Hepatocyte (in vitro differentiated cells): ENCODE data around the gene PPP5C. TPM values are rescaled to one million over a fixed set of nuclear protein-coding genes. Genes with fewer than 3 reads are reported as not detected.
A peak's percentile ranks its signal among the peaks of the same experiment; 100 is the strongest.

Source experiments
- DNase-seq: peaks from one replicate; pipeline ENCODE4 v3.0.0-alpha.2; 2016; ENCODE audit warnings: low spot score
- H2AFZ ChIP-seq: fragments of 200-600 bp; sonication (generic); 2 replicates; pipeline ENCODE4 v1.6.0; 2016; ENCODE audit warnings: antibody characterized with exemption, mild to moderate bottlenecking
- H3K27ac ChIP-seq: fragments of 200-600 bp; sonication (generic); 2 replicates; pipeline ENCODE4 v1.5.1; 2016; ENCODE audit warnings: mild to moderate bottlenecking
- H3K27me3 ChIP-seq: fragments of 200-600 bp; sonication (generic); 2 replicates; pipeline ENCODE4 v1.6.1; 2016
- H3K36me3 ChIP-seq: fragments of 200-600 bp; sonication (generic); replicated peaks from 2 replicates; pipeline ENCODE4 v1.5.1; 2016; ENCODE audit warnings: low read depth; ENCODE audit not compliant: insufficient read depth
- H3K4me1 ChIP-seq: fragments of 200-600 bp; sonication (generic); 2 replicates; pipeline ENCODE4 v1.5.1; 2016; ENCODE audit warnings: mild to moderate bottlenecking, moderate library complexity; ENCODE audit not compliant: insufficient read depth
- H3K4me2 ChIP-seq: fragments of 200-600 bp; sonication (generic); 2 replicates; pipeline ENCODE4 v1.6.0; 2016
- H3K4me3 ChIP-seq: fragments of 200-600 bp; sonication (generic); 2 replicates; pipeline ENCODE4 v1.5.1; 2016; ENCODE audit warnings: mild to moderate bottlenecking
- H3K79me2 ChIP-seq: fragments of 200-600 bp; sonication (generic); 2 replicates; pipeline ENCODE4 v1.6.0; 2017; ENCODE audit warnings: mild to moderate bottlenecking
- H3K9me2 ChIP-seq: fragments of 200-600 bp; sonication (generic); replicated peaks from 2 replicates; pipeline ENCODE4 v1.6.0; 2017; ENCODE audit warnings: mild to moderate bottlenecking; ENCODE audit not compliant: insufficient read depth
- H3K9me3 ChIP-seq: fragments of 200-600 bp; sonication (generic); 2 replicates; pipeline ENCODE4 v1.5.1; 2016; ENCODE audit warnings: low read depth, mild to moderate bottlenecking
- H4K20me1 ChIP-seq: fragments of 200-600 bp; sonication (generic); 2 replicates; pipeline ENCODE4 v1.6.0; 2016; ENCODE audit warnings: mild to moderate bottlenecking; ENCODE audit not compliant: insufficient read depth, poor library complexity, severe bottlenecking
- CTCF ChIP-seq: fragments of 200-600 bp; sonication (generic); IDR thresholded peaks from 2 replicates; pipeline ENCODE4 v1.5.1; 2016; ENCODE audit warnings: antibody characterized with exemption, mild to moderate bottlenecking; ENCODE audit not compliant: poor library complexity
- EZH2 ChIP-seq: fragments of 200-600 bp; sonication (generic); IDR thresholded peaks from 2 replicates; pipeline ENCODE4 v1.6.1; 2016; ENCODE audit warnings: antibody characterized with exemption, mild to moderate bottlenecking, borderline replicate concordance
- EZH2phosphoT487 ChIP-seq: fragments of 200-600 bp; sonication (generic); IDR thresholded peaks from one replicate; pipeline ENCODE4 v1.6.1; 2018; ENCODE audit warnings: antibody characterized with exemption, mild to moderate bottlenecking, low read depth, moderate library complexity; ENCODE audit not compliant: unreplicated experiment, severe bottlenecking
- WGBS: methylation state at CpG from one replicate; pipeline ENCODE4 v1.1.6; 2016; ENCODE audit warnings: low lambda C conversion rate; ENCODE audit errors: missing lambda C conversion rate; 5-methylcytosine and 5-hydroxymethylcytosine counted together
- polyA plus RNA-seq: library from polyadenylated mRNA; unstranded; fragments of >200 nt; fragmentation: Nextera tagmentation; extraction: Ambion mirVana; gene quantifications from 2 replicates; pipeline ENCODE4 v1.2.1, GENCODE V29; 2016
- total RNA-seq: library from RNA; depleted of rRNA; stranded (reverse); fragments of >200 nt; gene quantifications from 2 replicates; pipeline ENCODE4 v1.2.3, GENCODE V29; 2014

The PPP5C gene
- total and polyA plus RNA-seq, 2 experiments from 2014 or later: 51.2 to 68.8 TPM

GRCh38 chr19:46407856-46408663, 61.2 kb downstream of the PPP5C start:
- no peak overlapping the region for H2AFZ ChIP-seq

GRCh38 chr19:46408664-46409039, 61.8 kb downstream of the PPP5C start:
- no peaks in the 10 kb centered on the region for H3K27me3 ChIP-seq
- 6% methylated on average over 11 of the region's 11 CpGs for WGBS

More at GRCh38 chr19:46407856-46408663, 61.2 kb downstream of the PPP5C start:
- TF ChIP-seq CTCF (no peak), EZH2phosphoT487 (no peak), EZH2 (no peak)
- Histone ChIP-seq H3K4me3 (no peak overlapping the region), H4K20me1 (peaks cover 21% of the 10 kb centered on the region), H3K36me3 (no peaks in the 10 kb centered on the region), H3K4me1 (peaks cover 59% of the 10 kb centered on the region), H3K27me3 (no peaks in the 10 kb centered on the region), H3K27ac (peak overlapping the region; percentile 89), H3K79me2 (peaks cover 38% of the 10 kb centered on the region), H3K9me3 (no peaks in the 10 kb centered on the region), H3K4me2 (peak overlapping the region; percentile 79), H3K9me2 (no peaks in the 10 kb centered on the region)
- peak; percentile 6 for DNase-seq
- 43% methylated on average over 23 of the region's 23 CpGs for whole genome bisulfite sequencing

GRCh38 chr19:46409191-46409590, 62.3 kb downstream of the PPP5C start:
- WGBS: 55% methylated on average over 3 of the region's 3 CpGs
- peaks cover 64% of the 10 kb centered on the region for H3K4me1 ChIP-seq
- peak overlapping the region; percentile 79 for H3K4me2 ChIP-seq
- TF ChIP-seq EZH2phosphoT487: no peak
- TF ChIP-seq EZH2: no peak
- no peak for TF ChIP-seq CTCF
- no peaks in the 10 kb centered on the region for H3K9me3 ChIP-seq
- peak; percentile 24 for DNase-seq
- peak overlapping the region; percentile 78 for H3K27ac ChIP-seq
- H3K4me3 ChIP-seq: no peak overlapping the region
- H3K79me2 ChIP-seq: peaks cover 39% of the 10 kb centered on the region
- H4K20me1 ChIP-seq: peaks cover 21% of the 10 kb centered on the region
- H3K9me2 ChIP-seq: no peaks in the 10 kb centered on the region
- no peaks in the 10 kb centered on the region for H3K36me3 ChIP-seq
- H3K27me3 ChIP-seq: no peaks in the 10 kb centered on the region
- no peak overlapping the region for H2AFZ ChIP-seq

More at GRCh38 chr19:46408664-46409039, 61.8 kb downstream of the PPP5C start:
- Histone ChIP-seq H3K79me2 (peaks cover 39% of the 10 kb centered on the region), H3K36me3 (no peaks in the 10 kb centered on the region), H3K4me2 (peak overlapping the region; percentile 79), H3K9me3 (no peaks in the 10 kb centered on the region), H3K27ac (peak overlapping the region; percentile 89), H2AFZ (no peak overlapping the region), H3K4me3 (no peak overlapping the region), H3K4me1 (peaks cover 59% of the 10 kb centered on the region), H3K9me2 (no peaks in the 10 kb centered on the region), H4K20me1 (peaks cover 21% of the 10 kb centered on the region)
- TF ChIP-seq EZH2 (no peak), EZH2phosphoT487 (no peak), CTCF (no peak)
- peak; percentile 83 for DNase-seq
